ENCODE data around the gene CPT2. TPM values are rescaled to one million over a fixed set of nuclear protein-coding genes. Genes with fewer than 3 reads are reported as not detected.

CPT2 gene
- total RNA-seq, 4 donors from 2014 or later: 11.4 to 19.1 (median 16.0) TPM

DNA sequence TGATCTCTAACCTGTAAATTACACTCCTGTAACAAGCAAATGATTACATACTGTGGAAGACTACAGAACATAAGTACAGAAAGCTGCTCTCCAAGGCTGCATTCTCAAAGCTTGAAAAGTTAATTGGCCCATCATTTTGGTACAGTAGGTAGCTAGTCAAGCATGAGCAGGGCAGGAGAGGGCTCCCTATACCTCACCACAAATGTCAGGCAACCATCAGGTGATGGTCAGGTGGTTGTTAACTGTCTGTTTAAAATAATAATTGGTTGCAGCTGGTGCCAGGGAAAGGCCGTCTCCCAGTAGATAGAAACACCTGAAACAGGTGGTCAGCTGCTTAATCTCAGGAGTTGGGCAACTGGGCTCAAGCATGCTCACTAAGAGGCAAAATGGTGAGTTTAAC, 41.1 kb upstream of the CPT2 start:
- intact Hi-C loops (cut with DNase I): no loop called here
- Histone ChIP-seq H3K27me3 (no peaks in the 10 kb centered on the region), H3K36me3 (no peaks in the 10 kb centered on the region), H3K27ac (replicated peaks in 1 of 4) (no peak overlapping the region), H3K9me3 (no peaks in the 10 kb centered on the region), H3K4me1 (no peaks in the 10 kb centered on the region), H3K4me3 (no peak overlapping the region)
- peak; percentile 34 for DNase-seq (ENCODE audit: extremely low spot score)
- WGBS: 100% methylated on average over 1 of the region's 1 CpG
- no peak for TF ChIP-seq POLR2AphosphoS5 (IDR thresholded peaks at IDR 0.05)
- TF ChIP-seq, protein P1, sequence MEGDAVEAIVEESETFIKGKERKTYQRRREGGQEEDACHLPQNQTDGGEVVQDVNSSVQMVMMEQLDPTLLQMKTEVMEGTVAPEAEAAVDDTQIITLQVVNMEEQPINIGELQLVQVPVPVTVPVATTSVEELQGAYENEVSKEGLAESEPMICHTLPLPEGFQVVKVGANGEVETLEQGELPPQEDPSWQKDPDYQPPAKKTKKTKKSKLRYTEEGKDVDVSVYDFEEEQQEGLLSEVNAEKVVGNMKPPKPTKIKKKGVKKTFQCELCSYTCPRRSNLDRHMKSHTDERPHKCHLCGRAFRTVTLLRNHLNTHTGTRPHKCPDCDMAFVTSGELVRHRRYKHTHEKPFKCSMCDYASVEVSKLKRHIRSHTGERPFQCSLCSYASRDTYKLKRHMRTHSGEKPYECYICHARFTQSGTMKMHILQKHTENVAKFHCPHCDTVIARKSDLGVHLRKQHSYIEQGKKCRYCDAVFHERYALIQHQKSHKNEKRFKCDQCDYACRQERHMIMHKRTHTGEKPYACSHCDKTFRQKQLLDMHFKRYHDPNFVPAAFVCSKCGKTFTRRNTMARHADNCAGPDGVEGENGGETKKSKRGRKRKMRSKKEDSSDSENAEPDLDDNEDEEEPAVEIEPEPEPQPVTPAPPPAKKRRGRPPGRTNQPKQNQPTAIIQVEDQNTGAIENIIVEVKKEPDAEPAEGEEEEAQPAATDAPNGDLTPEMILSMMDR (IDR thresholded peaks at IDR 0.05): no peak

DNA sequence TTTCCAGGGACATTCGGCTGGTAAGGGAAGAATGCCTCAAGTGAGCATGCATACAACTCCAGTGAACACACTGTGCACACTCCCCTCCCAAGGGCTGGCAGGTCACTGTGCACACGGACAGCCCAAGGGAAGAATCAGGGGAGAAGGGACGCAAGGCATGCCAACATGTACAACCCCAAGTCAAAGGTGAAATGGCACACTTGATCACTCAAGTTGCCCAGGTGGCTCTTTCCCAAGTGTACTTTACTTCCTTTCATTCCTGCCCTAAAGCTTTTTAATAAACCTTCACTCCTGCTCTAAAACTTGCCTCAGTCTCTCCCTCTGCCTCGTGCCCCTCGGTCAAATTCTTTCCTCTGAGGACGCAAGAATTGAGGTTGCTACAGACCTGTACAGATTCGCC, 40.7 kb upstream of the CPT2 start:
- H3K27ac ChIP-seq (replicated peaks in 1 of 4): no peak overlapping the region
- H3K27me3 ChIP-seq: no peaks in the 10 kb centered on the region
- 89% methylated on average over 7 of the region's 7 CpGs for WGBS
- DNase-seq (ENCODE audit: extremely low spot score): peak; percentile 68
- H3K36me3 ChIP-seq: no peaks in the 10 kb centered on the region
- no peaks in the 10 kb centered on the region for H3K9me3 ChIP-seq
- no peak for TF ChIP-seq POLR2A (IDR thresholded peaks at IDR 0.05; ENCODE audit: low read depth)
- TF ChIP-seq, protein P1 (IDR thresholded peaks at IDR 0.05): no peak
- TF ChIP-seq EP300 (IDR thresholded peaks at IDR 0.05): no peak
- no peak for TF ChIP-seq POLR2AphosphoS5 (IDR thresholded peaks at IDR 0.05)
- intact Hi-C loops (cut with DNase I): no loop called here
- H3K4me1 ChIP-seq: no peaks in the 10 kb centered on the region
- H3K4me3 ChIP-seq: no peak overlapping the region

DNA sequence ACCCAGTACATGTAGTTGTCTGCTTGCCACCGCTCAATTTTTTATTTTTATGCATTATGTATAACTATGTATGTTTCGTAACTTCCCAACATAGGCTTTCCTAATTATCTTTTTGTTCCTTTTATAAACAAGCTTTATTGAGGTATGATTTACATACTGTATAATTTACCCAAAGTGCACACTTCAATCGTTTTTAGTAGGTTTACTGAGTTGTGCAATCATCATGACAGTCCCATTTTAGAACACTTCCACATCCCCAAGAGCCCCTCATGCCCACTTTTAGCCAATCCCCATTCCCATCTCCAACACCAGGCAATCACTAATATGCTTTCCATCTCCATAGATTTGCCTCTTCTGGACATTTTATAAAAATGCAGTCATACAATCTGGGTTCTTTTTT, 39.8 kb upstream of the CPT2 start:
- Histone ChIP-seq H3K27me3 (no peaks in the 10 kb centered on the region), H3K4me1 (no peaks in the 10 kb centered on the region), H3K27ac (replicated peaks in 1 of 4) (no peak overlapping the region), H3K36me3 (no peaks in the 10 kb centered on the region), H3K9me3 (no peaks in the 10 kb centered on the region), H3K4me3 (no peak overlapping the region)
- DNase-seq (ENCODE audit: extremely low spot score): no peak
- intact Hi-C loops (cut with DNase I): no loop called here
- TF ChIP-seq POLR2A (IDR thresholded peaks at IDR 0.05; ENCODE audit: low read depth) (no peak), POLR2AphosphoS5 (IDR thresholded peaks at IDR 0.05) (no peak), EP300 (IDR thresholded peaks at IDR 0.05) (no peak)
- TF ChIP-seq, protein P1 (IDR thresholded peaks at IDR 0.05): no peak
- WGBS: 80% methylated on average over 3 of the region's 3 CpGs

DNA sequence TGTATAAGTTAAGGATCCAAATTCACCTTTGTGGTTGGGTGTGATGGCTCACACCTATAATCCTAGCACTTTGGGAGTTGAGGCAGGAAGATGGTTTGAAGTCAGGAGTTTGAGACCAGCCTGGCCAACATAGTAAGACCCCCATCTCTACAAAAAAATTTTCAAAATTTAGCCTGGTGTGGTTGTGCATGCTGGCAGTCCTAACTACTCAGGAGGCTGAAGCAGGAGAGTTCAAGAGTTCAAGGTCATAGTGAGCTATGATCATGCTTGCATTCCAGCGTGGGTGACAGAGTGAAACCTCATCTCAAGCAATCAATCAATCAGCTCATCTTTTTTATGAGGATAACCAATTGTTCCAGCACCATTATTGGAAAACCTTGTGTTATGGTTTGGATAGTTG, 37.7 kb upstream of the CPT2 start:
- WGBS: 82% methylated on average over 1 of the region's 1 CpG
- peak; percentile 34 for DNase-seq (ENCODE audit: extremely low spot score)
- intact Hi-C loops (cut with DNase I): no loop called here
- no peak overlapping the region for H3K27ac ChIP-seq (replicated peaks in 1 of 4)
- TF ChIP-seq, protein P1 (IDR thresholded peaks at IDR 0.05): no peak
- TF ChIP-seq EP300 (IDR thresholded peaks at IDR 0.05) (no peak), POLR2A (IDR thresholded peaks at IDR 0.05; ENCODE audit: low read depth) (no peak), POLR2AphosphoS5 (IDR thresholded peaks at IDR 0.05) (no peak)
- H3K4me3 ChIP-seq: no peak overlapping the region
- H3K36me3 ChIP-seq: no peaks in the 10 kb centered on the region
- no peaks in the 10 kb centered on the region for H3K4me1 ChIP-seq
- no peaks in the 10 kb centered on the region for H3K9me3 ChIP-seq
- no peaks in the 10 kb centered on the region for H3K27me3 ChIP-seq

DNA sequence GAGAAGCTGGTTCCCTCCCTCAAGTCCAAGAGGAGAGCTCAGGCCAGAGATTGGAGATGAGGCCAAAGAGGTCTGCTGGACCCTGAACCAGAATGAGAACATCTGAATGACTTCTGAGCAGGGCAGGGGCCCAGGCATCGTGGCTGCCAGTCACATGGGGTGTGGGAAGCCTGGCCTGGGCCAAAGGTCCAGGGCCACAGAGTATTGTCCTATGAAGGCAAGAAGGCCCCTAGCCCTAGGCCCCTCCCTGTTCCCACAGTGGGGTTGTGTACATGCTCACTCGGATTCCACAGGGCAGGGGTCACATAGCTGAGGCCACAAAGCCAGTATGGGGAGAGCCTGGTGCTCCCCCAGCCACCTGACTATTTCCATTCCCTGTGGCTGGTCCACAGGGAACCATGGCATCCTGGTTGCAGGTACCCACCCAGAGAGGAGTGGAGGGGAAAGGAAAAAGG, 35.7 kb upstream of the CPT2 start:
- Histone ChIP-seq H3K36me3 (no peaks in the 10 kb centered on the region), H3K9me3 (no peaks in the 10 kb centered on the region), H3K4me1 (no peaks in the 10 kb centered on the region), H3K4me3 (no peak overlapping the region), H3K27me3 (peaks cover 0 to 3% (median 0%) of the 10 kb centered on the region in 4 donors), H3K27ac (replicated peaks in 1 of 4) (no peak overlapping the region)
- TF ChIP-seq EP300 (IDR thresholded peaks at IDR 0.05) (no peak), POLR2AphosphoS5 (IDR thresholded peaks at IDR 0.05) (no peak)
- TF ChIP-seq, protein P1 (IDR thresholded peaks at IDR 0.05): no peak
- peak; percentile 34 for DNase-seq (ENCODE audit: extremely low spot score)
- intact Hi-C loops (cut with DNase I): no loop called here
- WGBS: 74% methylated on average over 2 of the region's 2 CpGs
